GM21529 (cell line): ENCODE results near the gene RIN3.

Source experiments
- ATAC-seq: cut with Tn5 transposase; IDR thresholded peaks from one replicate; pipeline ENCODE4 v1.9.1; 2021; ENCODE audit not compliant: unreplicated experiment

The RIN3 gene

DNA sequence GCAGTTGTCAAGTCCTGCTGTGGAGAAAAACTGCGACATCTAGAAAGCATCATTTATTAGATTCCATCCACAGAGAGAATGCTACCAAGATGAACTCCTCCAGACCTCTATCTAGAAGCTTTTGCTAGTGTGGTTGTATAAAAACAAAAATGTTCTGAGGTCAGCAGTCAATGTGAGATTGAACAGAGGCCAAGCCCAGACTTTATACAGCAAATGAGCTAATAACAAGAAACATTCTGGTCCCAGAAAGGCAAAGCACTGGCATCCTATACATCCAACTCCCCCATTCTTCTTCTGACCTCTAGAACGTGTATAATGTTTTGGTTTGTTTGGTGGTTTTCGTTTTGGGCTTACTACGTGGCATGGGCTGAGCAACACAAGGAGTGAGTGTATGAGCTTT, 26.7 kb upstream of the RIN3 start:
- ATAC-seq: no peak

DNA sequence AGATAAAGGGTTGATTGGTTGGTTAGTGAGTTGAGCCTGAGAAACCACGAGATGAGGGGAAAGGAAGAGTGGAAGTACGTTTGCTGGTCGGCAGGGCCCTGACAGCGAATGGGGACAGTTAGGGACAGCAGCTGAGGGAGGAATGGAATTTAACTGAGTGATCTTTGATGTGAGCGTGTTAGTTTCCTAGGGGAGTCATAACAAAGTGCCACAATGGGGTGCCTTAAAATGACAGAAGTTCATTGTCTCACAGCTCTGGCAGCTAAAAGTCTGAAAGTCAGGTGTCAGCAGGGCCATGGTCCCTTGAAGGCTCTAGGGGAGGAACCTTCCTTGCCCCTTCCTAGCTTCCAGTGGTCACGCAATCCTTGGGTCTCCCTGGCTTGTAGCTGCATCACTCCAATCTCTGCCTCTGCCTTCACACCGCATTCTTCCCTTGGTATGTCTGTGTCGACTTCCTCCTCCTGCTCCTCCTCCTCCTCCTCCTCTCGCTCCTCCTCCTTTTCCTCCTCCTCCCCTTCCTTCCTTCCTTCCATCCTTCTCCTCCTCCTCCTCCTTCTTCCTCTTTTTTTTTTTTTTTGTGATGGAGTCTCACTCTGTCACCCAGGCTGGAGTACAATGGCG, 26.0 kb upstream of the RIN3 start:
- no peak for ATAC-seq

DNA sequence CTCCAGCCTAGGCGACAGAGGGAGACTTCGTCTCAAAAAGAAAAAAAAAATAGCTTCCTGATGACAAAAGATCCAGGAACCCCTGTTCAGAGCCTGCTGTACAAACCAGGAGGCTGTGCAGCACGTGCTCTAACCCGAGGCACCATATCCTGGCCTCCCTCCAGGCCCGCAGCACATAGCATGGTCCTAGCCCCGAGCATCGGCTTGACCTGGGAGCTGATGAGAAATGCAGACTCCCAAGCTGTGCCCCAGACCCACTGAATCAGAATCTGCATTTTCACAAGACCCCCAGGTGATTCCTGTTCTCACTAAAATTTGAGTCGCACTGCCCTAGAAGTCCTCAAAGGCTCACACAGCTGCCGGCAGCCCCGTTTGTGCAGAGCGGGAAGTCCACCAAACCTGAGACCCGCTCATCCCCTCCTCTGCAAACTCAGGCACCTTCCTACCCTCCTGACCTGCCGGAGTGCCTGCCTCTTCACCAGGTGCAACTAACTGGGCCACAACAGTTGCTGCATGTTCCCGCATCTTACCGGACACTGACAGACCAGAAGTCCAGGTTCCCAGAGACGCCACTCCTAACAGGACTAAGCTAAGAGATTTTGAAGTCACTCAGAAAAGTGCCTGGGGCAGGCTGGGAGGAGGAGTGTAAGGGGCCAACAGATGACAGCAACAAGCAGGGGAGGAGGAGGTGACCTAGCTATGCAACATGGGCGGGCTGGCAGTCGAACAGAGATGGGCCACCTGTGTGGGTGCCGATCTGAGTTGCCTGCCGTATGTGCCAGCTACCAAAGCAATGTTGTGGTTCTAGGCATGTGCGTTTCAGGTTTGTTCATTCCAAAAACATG, 24.0 kb upstream of the RIN3 start:
- no peak for ATAC-seq

DNA sequence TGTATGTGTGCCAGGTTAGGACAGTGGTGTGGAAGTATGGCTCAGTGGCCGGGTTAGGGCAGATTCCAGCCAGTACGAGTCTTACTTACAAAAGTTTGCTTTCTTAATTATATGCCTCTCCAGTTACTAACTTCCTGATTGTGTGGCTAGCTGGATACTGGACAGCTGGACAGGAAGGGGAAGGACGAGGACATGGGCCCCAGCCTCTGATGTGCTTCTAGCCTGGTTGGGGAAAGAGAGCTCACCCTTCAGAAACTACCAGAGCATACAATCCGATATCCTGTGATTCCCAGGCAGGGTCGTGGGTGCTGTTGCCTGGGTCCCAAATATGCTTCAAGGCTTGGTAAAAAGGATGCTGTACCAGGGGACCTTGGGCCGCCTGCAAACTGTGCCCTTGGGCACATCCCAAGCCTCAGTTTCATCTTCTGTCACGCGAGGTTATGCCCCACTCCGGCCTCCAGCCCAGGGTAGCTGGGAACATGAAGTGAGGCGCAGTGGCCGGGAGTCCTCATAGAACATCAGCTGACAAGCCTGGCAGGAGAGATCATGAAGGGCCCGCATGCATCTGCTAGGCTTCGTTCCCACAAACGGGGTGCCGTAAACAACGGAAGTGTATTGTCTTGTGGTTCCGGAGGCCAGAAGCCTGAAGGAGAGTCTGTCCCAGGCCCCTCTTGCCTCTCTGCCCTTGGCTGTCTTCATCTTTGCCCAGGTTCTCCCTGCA, 23.2 kb upstream of the RIN3 start:
- no peak for ATAC-seq

- no peak for ATAC-seq
Measured at GRCh38 chr14:92491782-92492181, 21.8 kb upstream of the RIN3 start.

DNA sequence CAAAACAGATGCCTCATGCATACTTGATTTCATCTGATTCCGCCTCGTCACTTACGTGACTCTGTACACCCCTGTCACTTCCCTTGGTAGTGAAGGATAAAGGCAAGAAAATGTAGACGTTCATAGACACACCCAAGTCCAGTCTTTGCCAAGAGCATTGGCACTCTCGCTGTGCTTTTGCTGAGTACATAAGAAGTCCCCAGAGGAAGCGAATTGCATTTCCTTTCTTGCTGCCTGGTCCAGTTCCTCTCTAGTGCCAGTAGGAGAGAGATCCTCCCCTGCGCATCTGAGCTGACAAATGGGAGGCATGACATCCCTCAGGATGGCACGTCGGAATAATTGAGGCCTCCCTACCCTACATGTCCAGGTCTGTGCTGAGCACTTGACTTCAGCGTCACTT, 21.3 kb upstream of the RIN3 start:
- no peak for ATAC-seq

- no peak for ATAC-seq
Measured at GRCh38 chr14:92493024-92493423, 20.6 kb upstream of the RIN3 start.

DNA sequence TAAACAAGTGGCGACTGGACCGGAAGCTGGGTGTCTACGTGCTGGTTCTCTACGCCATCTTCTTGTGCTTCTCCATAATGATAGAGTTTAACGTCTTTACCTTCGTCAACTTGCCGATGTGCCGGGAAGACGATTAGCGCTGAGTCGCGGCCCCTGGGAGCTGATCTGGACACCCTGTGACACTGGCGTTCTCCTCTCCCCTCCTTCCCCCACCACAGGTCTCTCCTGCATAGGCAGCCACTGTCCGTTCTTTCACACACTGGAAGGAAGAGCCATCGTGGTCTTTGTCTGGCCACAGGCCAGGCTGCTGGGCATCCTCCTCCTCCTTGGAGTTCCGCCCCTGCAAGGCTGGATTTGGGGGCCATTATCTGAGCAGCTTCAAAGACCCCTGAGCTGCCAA, 20.1 kb upstream of the RIN3 start:
- ATAC-seq: no peak

DNA sequence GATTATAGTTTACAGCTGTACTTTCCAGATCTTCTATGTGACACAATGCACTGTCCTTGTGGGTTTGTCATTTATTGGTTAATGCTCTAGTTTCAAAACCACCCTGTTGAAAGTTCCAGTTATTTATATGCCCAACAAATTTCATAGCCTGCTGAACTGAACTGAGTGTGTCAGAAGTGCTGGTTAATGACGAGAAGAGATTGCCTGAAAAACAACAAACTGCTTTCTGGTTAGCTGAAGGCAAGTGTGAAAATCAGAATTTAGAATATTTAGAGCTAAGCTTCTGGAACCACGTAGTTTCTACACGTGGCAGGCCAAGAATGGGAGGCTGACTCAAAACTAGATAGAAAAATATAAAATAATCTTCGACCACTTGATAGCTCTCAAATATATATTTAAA, 19.1 kb upstream of the RIN3 start:
- ATAC-seq: no peak

- no peak for ATAC-seq
Measured at GRCh38 chr14:92495027-92495426, 18.6 kb upstream of the RIN3 start.

GRCh38 chr14:92496191-92496857, 17.3 kb upstream of the RIN3 start:
- ATAC-seq: no peak

DNA sequence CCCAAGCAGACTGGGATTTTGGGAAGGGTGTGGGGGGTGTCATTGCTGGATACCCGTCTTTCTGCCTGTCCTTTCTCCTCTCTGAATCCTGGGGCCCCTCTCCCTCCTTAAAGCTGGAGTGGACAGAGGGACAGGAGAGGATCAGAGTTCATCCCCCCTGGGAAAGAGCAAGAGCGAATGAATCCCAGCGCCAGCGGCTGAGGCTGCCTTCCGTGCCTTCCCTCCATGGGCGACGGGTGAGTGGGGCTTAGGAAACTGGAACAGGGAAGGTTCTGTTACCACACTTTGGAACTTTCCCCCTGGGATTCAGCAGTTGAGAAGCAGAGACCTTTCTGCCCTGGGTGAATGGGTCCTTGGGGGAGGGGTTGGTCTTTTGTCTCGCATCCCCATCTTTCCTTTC, 16.2 kb upstream of the RIN3 start:
- no peak for ATAC-seq

DNA sequence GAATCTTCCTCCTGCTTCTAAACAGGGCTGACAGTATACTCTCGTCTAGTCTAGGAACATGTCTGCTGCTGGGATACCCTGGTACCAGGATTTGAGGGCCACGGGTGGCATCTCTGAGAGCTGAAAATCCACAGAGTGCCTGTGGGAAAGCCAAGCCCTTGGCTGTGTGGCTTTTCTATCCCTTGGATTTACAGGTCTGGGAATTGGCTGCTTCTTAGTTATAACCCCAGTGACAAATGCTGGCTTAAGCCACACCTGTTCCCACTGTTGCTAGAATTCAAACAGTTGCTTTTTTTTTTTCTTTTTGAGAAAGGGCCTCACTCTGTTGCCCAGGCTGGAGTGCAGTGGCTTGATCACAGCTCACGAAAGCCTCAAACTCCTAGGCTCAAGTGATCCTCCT, 14.3 kb upstream of the RIN3 start:
- ATAC-seq: no peak

DNA sequence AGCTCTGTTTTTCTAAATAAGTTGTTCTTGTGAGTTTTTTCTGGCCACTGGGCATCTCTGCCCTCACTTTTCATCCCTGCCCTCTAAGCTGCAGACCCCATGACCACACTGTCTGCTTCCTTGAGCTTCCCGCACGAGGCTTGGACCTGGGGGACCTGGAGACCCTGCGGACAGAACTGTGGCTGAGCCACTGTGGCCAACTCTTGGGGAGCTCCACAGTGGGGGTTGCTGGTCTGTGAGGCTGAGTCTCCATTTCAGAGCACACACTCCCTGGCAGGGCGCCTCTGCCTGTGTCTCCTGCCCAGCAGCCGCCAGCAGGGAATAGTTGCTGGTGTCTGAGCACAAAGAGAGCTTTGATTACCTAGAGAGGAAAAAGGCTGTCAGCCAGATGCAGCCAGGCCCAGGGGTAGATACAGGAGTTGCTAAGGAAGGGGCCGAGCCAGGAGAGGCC, 13.1 kb upstream of the RIN3 start:
- no peak for ATAC-seq

- no peak for ATAC-seq
Measured at GRCh38 chr14:92501891-92502351, 11.7 kb upstream of the RIN3 start.

DNA sequence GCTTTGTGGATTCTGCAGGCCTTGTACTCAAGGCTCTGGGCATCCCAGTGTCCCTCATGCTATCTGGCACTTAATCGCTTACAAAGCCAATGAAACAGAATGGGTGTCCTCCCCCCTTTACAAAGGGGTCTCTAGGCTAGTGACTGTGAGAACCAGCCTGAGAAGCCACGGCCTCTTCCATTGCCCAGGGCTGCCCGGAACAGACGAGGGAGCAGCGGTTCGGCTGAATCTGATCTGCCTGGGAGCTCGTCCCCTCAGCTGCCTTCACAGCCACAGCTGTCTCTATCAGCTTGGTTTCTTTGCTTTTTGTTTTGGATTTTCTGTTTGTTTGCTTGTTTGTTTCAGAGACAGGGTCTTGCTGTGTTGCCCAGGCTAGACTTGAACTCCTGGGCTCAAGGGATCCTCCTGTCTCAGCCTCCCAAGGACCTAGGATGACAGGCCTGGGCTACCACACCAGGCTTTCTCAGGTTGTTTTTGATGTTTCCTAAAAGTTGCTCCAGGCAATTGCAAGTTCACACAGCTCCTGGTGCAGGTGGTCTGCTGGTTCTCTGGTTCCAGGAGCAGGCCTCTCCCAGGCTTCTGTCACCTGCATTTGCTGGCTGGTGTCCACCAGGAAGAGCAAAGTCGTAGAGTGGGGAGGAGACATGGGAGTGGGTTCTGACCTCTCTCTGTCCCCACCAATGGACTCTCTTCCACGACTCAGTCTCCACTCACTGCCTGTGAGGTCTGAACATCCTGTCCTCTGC, 10.9 kb upstream of the RIN3 start:
- ATAC-seq: no peak

DNA sequence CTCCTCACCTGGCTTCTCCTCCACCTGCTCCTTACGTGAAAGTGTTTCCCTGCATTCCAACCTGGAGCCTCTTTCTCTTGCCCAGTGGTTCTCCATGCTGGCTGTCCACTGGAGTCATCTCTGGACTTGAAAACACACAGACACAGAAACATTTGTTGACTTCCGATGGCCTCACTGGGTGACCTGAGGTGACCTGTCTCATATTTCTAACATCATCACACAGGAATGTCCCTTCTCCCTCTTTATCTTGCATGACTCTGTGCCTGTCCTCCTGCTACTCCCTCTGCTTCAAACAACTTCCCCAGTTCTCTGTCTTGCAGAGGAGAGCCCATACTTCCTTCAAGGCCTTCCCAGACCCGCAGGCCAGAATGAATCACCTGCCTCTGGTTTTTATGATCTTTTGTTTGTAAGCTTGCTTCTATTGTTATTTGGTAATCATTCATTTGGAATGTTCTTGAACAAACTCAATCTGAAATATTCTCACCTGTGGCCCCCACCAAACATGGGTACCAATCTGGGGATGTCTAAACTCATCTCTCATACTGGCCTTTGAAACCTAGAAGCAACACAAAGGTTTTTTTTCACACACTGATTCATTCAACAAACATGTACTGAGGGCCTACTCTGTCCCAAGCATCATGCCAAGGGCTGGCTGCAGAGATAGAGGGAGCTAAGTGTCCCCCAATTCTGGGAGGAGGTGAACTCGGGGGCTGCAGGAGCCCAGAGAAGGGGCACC, 9.7 kb upstream of the RIN3 start:
- no peak for ATAC-seq

DNA sequence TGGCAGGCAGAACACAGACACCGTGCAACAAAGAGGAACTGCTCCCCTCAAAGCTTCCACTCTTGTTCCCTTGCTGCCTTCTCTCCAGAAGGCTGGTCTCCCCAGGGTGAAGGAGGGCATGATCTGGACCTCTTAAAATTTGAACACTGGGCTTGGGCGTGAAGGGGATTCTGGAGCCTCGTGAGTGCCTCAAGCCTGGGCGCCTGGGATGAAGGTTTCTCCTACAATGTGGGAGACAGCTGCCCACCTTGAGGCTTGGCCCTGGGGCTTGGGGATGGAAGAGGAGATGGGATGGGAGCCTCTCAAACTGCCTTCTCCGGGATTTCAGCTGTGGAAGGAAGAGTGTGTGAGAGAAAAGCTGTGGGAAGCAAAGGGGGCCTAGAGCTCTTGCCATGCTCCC, 7.8 kb upstream of the RIN3 start:
- no peak for ATAC-seq

GRCh38 chr14:92506231-92506630, 7.3 kb upstream of the RIN3 start:
- ATAC-seq: no peak

GRCh38 chr14:92507174-92507768, 6.3 kb upstream of the RIN3 start:
- ATAC-seq: peak; percentile 58
